ENCODE measurements around the gene ZCRB1.

- TF ChIP-seq CTCF (IDR thresholded peaks at IDR 0.05; ENCODE audit: low read length) = no peak
- no peak for TF ChIP-seq EZH2 (IDR thresholded peaks at IDR 0.05; ENCODE audit: borderline replicate concordance, low read length)
Observed at GRCh38 chr12:42325653-42326474, at the start of gene ZCRB1, which contains the start of gene PPHLN1.
